ENCODE measurements around the gene ZC3H12A.

- TF ChIP-seq CTCF (IDR thresholded peaks at IDR 0.05; ENCODE audit: poor library complexity) (no peak), EZH2 (IDR thresholded peaks at IDR 0.05; ENCODE audit: borderline replicate concordance) (no peak)
Observed at GRCh38 chr1:37442139-37442538, 32.2 kb upstream of the ZC3H12A start.
